HG03460 (cell line): ENCODE data around the gene LYZL2.
"Not testable (repeated sequence)": the region's sequence is repeated elsewhere in the genome, so short reads cannot be mapped to it uniquely, and the experiment has no call there.

Experiments
- ATAC-seq: cut with Tn5 transposase; IDR thresholded peaks from one replicate; pipeline ENCODE4 v1.9.1; 2021; ENCODE audit not compliant: unreplicated experiment

The LYZL2 gene

GRCh38 chr10:30596013-30596412 lies 33.5 kb downstream of the LYZL2 start:
- ATAC-seq, result no peak

GRCh38 chr10:30594077-30594476 lies 35.5 kb downstream of the LYZL2 start:
- no peak for ATAC-seq

- ATAC-seq, result not testable (repeated sequence)
Measured at GRCh38 chr10:30592770-30593169, 36.8 kb downstream of the LYZL2 start.

GRCh38 chr10:30591249-30591670 lies 38.3 kb downstream of the LYZL2 start:
- no peak for ATAC-seq

- ATAC-seq, result no peak
Measured at GRCh38 chr10:30589441-30589840, 40.1 kb downstream of the LYZL2 start.

GRCh38 chr10:30587522-30588031 lies 42.0 kb downstream of the LYZL2 start:
- ATAC-seq, result peak; percentile 83

- ATAC-seq, result no peak
Measured at GRCh38 chr10:30586828-30587227, 42.7 kb downstream of the LYZL2 start.

- ATAC-seq, result peak; percentile 53
Measured at GRCh38 chr10:30583778-30584415, 45.7 kb downstream of the LYZL2 start.

- no peak for ATAC-seq
Measured at GRCh38 chr10:30581779-30582380, 47.7 kb downstream of the LYZL2 start.

GRCh38 chr10:30580676-30581075 lies 48.9 kb downstream of the LYZL2 start:
- no peak for ATAC-seq

- ATAC-seq, result no peak
Measured at GRCh38 chr10:30580241-30580640, 49.3 kb downstream of the LYZL2 start.

- ATAC-seq, result no peak
Measured at GRCh38 chr10:30579574-30579973, 50.0 kb downstream of the LYZL2 start.

GRCh38 chr10:30577048-30577447 lies 52.5 kb downstream of the LYZL2 start:
- ATAC-seq, result no peak

GRCh38 chr10:30576641-30577040 lies 52.9 kb downstream of the LYZL2 start:
- ATAC-seq, result no peak

- no peak for ATAC-seq
Measured at GRCh38 chr10:30574432-30574796, 55.1 kb downstream of the LYZL2 start.

- no peak for ATAC-seq
Measured at GRCh38 chr10:30573721-30574431, 55.7 kb downstream of the LYZL2 start.

- no peak for ATAC-seq
Measured at GRCh38 chr10:30565449-30565848, 64.1 kb downstream of the LYZL2 start.

GRCh38 chr10:30562787-30563186 lies 66.8 kb downstream of the LYZL2 start:
- ATAC-seq, result no peak
